SK-N-MC (cell line): ENCODE results near the gene STAG2.

Experiments
- EZH2 ChIP-seq: fragments of 200-600 bp; sonication (generic); IDR thresholded peaks from one replicate; pipeline ENCODE4 v1.6.1; 2017; ENCODE audit warnings: antibody characterized with exemption
- FOXP2 ChIP-seq: optimal IDR thresholded peaks from 2 replicates; pipeline ENCODE3; 2011; ENCODE audit warnings: mild to moderate bottlenecking, moderate library complexity; ENCODE audit not compliant: insufficient read depth; ENCODE audit errors: extremely low read length, control extremely low read depth
- POLR2AphosphoS5 ChIP-seq: IDR thresholded peaks from 2 replicates; pipeline ENCODE4 v1.6.1; 2012; ENCODE audit warnings: mild to moderate bottlenecking, low read depth, low read length, borderline replicate concordance

DNA sequence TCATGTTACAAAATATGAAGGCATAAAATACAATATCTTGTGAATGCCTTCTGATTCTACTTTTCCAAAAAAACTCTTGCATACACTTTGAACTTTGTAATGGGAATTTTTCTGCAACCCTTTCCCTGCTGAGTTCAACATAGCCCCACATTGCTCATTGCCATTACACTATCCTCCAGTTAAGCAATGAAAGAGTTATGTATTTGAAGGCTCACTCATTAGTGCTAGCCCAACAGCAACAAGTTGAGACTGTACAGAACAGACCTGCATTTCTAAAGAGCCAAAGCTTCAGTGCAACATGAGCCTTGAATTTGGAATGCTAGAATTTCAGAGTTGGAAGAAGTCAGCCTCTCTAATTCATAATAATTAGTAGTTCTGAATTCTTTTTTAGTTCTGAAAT lies 44.4 kb upstream of the STAG2 start:
- TF ChIP-seq EZH2 (no peak), FOXP2 (no peak), POLR2AphosphoS5 (no peak)
